Kidney (tissue), 14 donors: ENCODE results near the gene SLC48A1. TPM values are rescaled to one million over a fixed set of nuclear protein-coding genes. Genes with fewer than 3 reads are reported as not detected.
"Not testable (repeated sequence)": the region's sequence is repeated elsewhere in the genome, so short reads cannot be mapped to it uniquely, and the experiment has no call there.

ENCODE experiments used
- DNase-seq, 5 donors: peaks; one replicate each; pipeline ENCODE4 v3.0.0-alpha.2; 2013 to 2020
- FAIRE-seq: peaks from 2 replicates; lab custom pipeline; 2012; peaks lifted over from hg19 to GRCh38; lab: Jason Lieb, UNC
- H3K27ac ChIP-seq, 2 donors: one replicate each; pipeline ENCODE4 v1.7.0; 2013; ENCODE audit warnings: low read depth in 2 of 2, low read length in 2 of 2, inconsistent platforms in 1 of 2
- H3K27me3 ChIP-seq: one replicate; pipeline ENCODE4 v1.7.1; 2013; ENCODE audit warnings: low read length, inconsistent platforms; ENCODE audit not compliant: control insufficient read depth, insufficient read depth
- H3K36me3 ChIP-seq, 3 donors: one replicate each; pipeline versions ENCODE4 v1.7.0 to v1.7.1; 2013; ENCODE audit warnings: low read length in 3 of 3, control low read depth in 1 of 3, inconsistent platforms in 1 of 3; ENCODE audit not compliant: insufficient read depth in 3 of 3, control insufficient read depth in 2 of 3
- H3K4me1 ChIP-seq, 3 donors: one replicate each; pipeline versions ENCODE4 v1.7.0 to v1.7.1; 2013; ENCODE audit warnings: low read length in 3 of 3, inconsistent platforms in 1 of 3, low read depth in 1 of 3; ENCODE audit not compliant: control insufficient read depth in 2 of 3, insufficient read depth in 2 of 3
- H3K4me3 ChIP-seq, 3 donors: one replicate each; pipeline versions ENCODE4 v1.7.0 to v1.8.1; 2013; ENCODE audit warnings: low read length in 3 of 3, control low read depth in 1 of 3, inconsistent platforms in 1 of 3
- H3K9ac ChIP-seq, 3 donors: one replicate each; pipeline versions ENCODE4 v1.7.0 to v1.7.1; 2013; ENCODE audit warnings: low read length in 3 of 3, control low read depth in 1 of 3, inconsistent platforms in 1 of 3
- H3K9me3 ChIP-seq, 3 donors: one replicate each; pipeline versions ENCODE4 v1.7.0 to v1.7.1; 2013; ENCODE audit warnings: low read length in 3 of 3, control low read depth in 1 of 3, inconsistent platforms in 1 of 3; ENCODE audit not compliant: control insufficient read depth in 2 of 3, insufficient read depth in 1 of 3
- CTCF ChIP-seq: IDR thresholded peaks from 3 replicates; pipeline ENCODE4 v1.5.1; 2012; ENCODE audit warnings: mild to moderate bottlenecking, moderate library complexity, borderline replicate concordance; ENCODE audit not compliant: insufficient read depth; ENCODE audit errors: extremely low read depth
- intact Hi-C: fragments of 100-400 bp; cut with DNase I; formaldehyde crosslinking; loops from one replicate; pipeline ENCODE4 v1.11.1; 2022
- polyA plus RNA-seq: library from polyadenylated mRNA; stranded (reverse); fragments of 350-450 nt; fragmentation: Illumina TruSeq; extraction: RNeasy Lipid Tissue Mini Kit (QIAGEN cat#74804); gene quantifications from one replicate; pipeline ENCODE4 v1.2.3, GENCODE V29; 2014; ENCODE audit warnings: low read depth, low replicate concordance; ENCODE audit not compliant: insufficient read depth
- total RNA-seq: library from RNA; stranded (reverse); fragmentation: NEBNext Ultra II Directional; extraction: Animal tissue kit (Norgen Biotek cat#: 25700); gene quantifications from one replicate; pipeline ENCODE4 v1.2.1, GENCODE V29; 2021
- donor health status: control.
- donor health status: control.
- donor health status: control.
- donor health status: control.
- donor health status: control.
- donor health status: DM: yes; HTN: yes; CAD: no.
- donor health status: Normal renal cell carcinoma (clear cell type).

Gene SLC48A1
- total and polyA plus RNA-seq, 2 donors from 2014 or later, result 56.9 to 69.9 TPM

DNA sequence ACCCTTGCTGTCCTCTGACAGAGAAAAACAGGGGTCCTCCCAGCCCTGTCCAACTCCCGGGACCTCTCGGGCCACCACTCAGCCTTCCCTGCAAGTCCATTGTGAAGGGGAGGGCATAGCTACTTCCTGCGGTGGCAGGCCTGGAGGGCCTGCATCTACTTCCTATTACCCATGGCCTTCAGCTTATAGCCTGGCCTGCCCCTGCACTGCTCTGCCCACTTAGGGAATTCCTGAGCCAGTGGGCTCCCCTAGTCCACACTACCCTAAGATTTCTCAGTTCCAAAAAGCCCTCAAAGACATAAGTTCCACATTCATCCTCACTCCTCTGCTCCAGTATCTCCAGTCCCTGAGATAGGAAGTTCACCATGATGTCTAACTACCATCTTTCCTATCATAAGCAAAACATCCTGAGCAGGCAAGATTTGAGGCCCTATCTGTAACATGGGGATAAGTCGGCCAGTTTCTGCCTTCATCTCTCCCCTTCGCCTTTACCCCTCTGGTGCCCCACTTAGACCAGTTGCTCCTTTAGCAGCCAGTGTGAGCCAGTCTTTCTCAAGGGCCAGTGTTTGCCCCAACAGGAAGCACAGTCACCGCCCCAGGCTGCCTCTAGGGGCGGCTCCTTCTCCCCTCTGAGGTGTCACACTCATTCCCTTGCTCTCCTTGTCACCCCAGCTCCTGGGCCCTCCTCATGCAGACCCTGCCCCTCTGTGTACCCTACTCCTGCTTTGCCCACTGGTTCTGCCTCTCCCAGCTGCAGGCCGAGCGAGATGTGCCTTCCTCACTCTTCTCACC lies 35.7 kb downstream of the SLC48A1 start:
- H3K9ac ChIP-seq, result peak overlapping the region in 1 of 3 donors; percentile 51
- intact Hi-C loops, result no loop called here
- no peak overlapping the region for H3K4me3 ChIP-seq
- H3K4me1 ChIP-seq, result peaks cover 7 to 64% (median 47%) of the 10 kb centered on the region in 3 donors
- DNase-seq, result no peak
- H3K9me3 ChIP-seq, result no peaks in the 10 kb centered on the region
- TF ChIP-seq CTCF, result no peak
- H3K27me3 ChIP-seq, result no peaks in the 10 kb centered on the region
- H3K36me3 ChIP-seq, result no peaks in the 10 kb centered on the region
- FAIRE-seq, result no peak
- peak overlapping the region; percentile 40 to 67 for H3K27ac ChIP-seq

GRCh38 chr12:47809518-47809917 lies 36.5 kb downstream of the SLC48A1 start:
- intact Hi-C loops, result not testable (repeated sequence)
- peaks cover 7 to 64% (median 46%) of the 10 kb centered on the region in 3 donors for H3K4me1 ChIP-seq

DNA sequence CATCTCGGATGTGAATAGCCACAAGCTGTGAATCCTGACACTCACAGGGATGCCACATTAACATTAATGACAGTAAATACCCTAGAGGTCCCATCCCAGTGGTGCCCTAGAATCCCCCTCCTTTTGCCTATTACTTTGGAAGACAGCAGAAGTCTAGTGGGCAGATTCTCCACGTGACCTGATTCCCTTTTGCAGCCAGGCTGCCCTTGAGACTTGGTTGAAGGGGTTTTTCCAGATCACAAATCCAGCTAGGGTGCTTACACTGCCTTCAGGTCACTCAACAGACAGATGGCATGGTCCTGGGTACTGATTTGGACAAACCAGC lies 38.0 kb downstream of the SLC48A1 start:
- DNase-seq, result no peak
- H3K4me3 ChIP-seq, result no peak overlapping the region
- H3K36me3 ChIP-seq, result no peaks in the 10 kb centered on the region
- no peaks in the 10 kb centered on the region for H3K27me3 ChIP-seq
- peaks cover 7 to 67% (median 46%) of the 10 kb centered on the region in 3 donors for H3K4me1 ChIP-seq
- no peak for FAIRE-seq
- H3K27ac ChIP-seq, result peak overlapping the region in 1 of 2 donors; percentile 99
- peak overlapping the region in 2 of 3 donors; percentile 43 to 51 for H3K9ac ChIP-seq
- H3K9me3 ChIP-seq, result no peaks in the 10 kb centered on the region
- intact Hi-C loops, result no loop called here
- TF ChIP-seq CTCF, result no peak

More at GRCh38 chr12:47809518-47809917, 36.5 kb downstream of the SLC48A1 start:
- not testable (repeated sequence) for H3K9ac ChIP-seq, H3K27me3 ChIP-seq, H3K27ac ChIP-seq, H3K4me3 ChIP-seq, H3K36me3 ChIP-seq, H3K9me3 ChIP-seq, FAIRE-seq, DNase-seq

DNA sequence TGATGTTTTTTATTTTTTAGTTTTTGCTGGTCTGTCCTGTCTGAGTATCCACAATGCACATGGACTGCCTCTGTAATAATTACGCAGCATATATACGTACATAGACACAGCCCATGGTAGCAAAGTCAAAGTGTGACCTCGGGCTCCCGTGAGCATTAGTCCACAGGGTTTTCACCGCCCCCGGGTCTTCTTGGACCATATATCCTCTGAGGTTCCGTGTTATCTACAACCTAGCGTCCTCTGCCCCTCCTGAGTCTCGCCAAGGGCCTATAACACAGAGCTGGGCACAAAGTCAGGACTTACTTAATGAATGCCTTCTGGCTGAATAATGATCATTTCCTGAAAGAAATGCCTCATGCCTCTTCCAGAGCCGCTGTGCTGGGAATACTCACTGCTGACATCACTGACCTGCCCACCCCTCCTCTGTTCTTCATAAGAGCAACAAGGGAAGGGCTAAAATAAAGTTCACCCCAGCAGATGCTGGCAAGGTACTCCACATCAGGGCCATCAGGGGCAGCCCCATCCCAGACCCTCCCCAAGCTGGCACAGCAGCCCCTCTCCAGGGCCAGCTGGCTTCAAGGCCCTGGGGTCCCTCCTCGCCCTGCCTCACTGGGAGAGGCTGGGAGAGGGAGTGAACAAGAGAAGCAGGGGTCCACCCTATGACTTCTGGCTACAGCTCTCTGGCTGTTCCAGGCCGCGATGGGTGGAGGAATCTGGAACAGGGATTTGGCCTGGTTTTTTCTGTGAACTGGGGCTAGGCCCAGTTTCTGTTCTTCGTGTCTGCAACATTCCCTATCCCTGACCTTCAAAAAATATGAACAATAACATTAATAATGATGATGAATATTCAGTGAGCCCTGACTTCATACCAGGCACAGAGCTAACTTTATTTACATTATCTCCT lies 38.8 kb downstream of the SLC48A1 start:
- DNase-seq (no peak), FAIRE-seq (no peak)
- peaks cover 7 to 73% (median 48%) of the 10 kb centered on the region in 3 donors for H3K4me1 ChIP-seq
- no peak for TF ChIP-seq CTCF
- peak overlapping the region in 2 of 3 donors; percentile 48 to 49 for H3K4me3 ChIP-seq
- peak overlapping the region; percentile 92 to 99 for H3K27ac ChIP-seq
- no peaks in the 10 kb centered on the region for H3K27me3 ChIP-seq
- peak overlapping the region in 1 of 3 donors; percentile 51 for H3K9ac ChIP-seq
- intact Hi-C loops, result no loop called here
- no peaks in the 10 kb centered on the region for H3K9me3 ChIP-seq
- no peaks in the 10 kb centered on the region for H3K36me3 ChIP-seq
